ENCODE data around the gene HSP90AB1.
A peak's percentile ranks its signal among the peaks of the same experiment; 100 is the strongest.

HSP90AB1 gene

GRCh38 chr6:44265722-44266233 is 18.9 kb downstream of the HSP90AB1 start:
- H3K27ac ChIP-seq (ENCODE audit: low read depth, low read length) = no peak overlapping the region
- H3K9ac ChIP-seq (ENCODE audit: low read depth, low read length) = no peak overlapping the region
- peaks cover 26% of the 10 kb centered on the region for H3K4me1 ChIP-seq (ENCODE audit: control insufficient read depth, insufficient read depth, low read length)
- peaks cover 22% of the 10 kb centered on the region for H3K27me3 ChIP-seq (ENCODE audit: control insufficient read depth, insufficient read depth, low read length)
- H3K4me3 ChIP-seq (ENCODE audit: low read depth, low read length) = no peak overlapping the region; the same call in 1 of the 2 replicates
- no peaks in the 10 kb centered on the region for H3K36me3 ChIP-seq (ENCODE audit: control insufficient read depth, insufficient read depth, low read length)
- no peaks in the 10 kb centered on the region for H3K9me3 ChIP-seq (ENCODE audit: control insufficient read depth, insufficient read depth, low read length)

- Histone ChIP-seq H3K4me3 (ENCODE audit: low read depth, low read length) (no peak overlapping the region), H3K9ac (ENCODE audit: low read depth, low read length) (no peak overlapping the region), H3K36me3 (ENCODE audit: control insufficient read depth, insufficient read depth, low read length) (no peaks in the 10 kb centered on the region), H3K9me3 (ENCODE audit: control insufficient read depth, insufficient read depth, low read length) (no peaks in the 10 kb centered on the region), H3K4me1 (ENCODE audit: control insufficient read depth, insufficient read depth, low read length) (peaks cover 29% of the 10 kb centered on the region), H3K27me3 (ENCODE audit: control insufficient read depth, insufficient read depth, low read length) (peaks cover 22% of the 10 kb centered on the region), H3K27ac (ENCODE audit: low read depth, low read length) (no peak overlapping the region)
Measured at GRCh38 chr6:44266347-44266746, 19.4 kb downstream of the HSP90AB1 start.

- no peak overlapping the region for H3K9ac ChIP-seq (ENCODE audit: low read depth, low read length)
- no peak overlapping the region for H3K27ac ChIP-seq (ENCODE audit: low read depth, low read length)
- no peaks in the 10 kb centered on the region for H3K36me3 ChIP-seq (ENCODE audit: control insufficient read depth, insufficient read depth, low read length)
- no peaks in the 10 kb centered on the region for H3K9me3 ChIP-seq (ENCODE audit: control insufficient read depth, insufficient read depth, low read length)
- H3K27me3 ChIP-seq (ENCODE audit: control insufficient read depth, insufficient read depth, low read length) = peaks cover 22% of the 10 kb centered on the region
- no peak overlapping the region for H3K4me3 ChIP-seq (ENCODE audit: low read depth, low read length)
- peaks cover 36% of the 10 kb centered on the region for H3K4me1 ChIP-seq (ENCODE audit: control insufficient read depth, insufficient read depth, low read length)
Measured at GRCh38 chr6:44267252-44267651, 20.4 kb downstream of the HSP90AB1 start.

GRCh38 chr6:44268095-44268628 is 21.3 kb downstream of the HSP90AB1 start:
- Histone ChIP-seq H3K4me3 (ENCODE audit: low read depth, low read length) (no peak overlapping the region), H3K4me1 (ENCODE audit: control insufficient read depth, insufficient read depth, low read length) (peaks cover 35% of the 10 kb centered on the region), H3K36me3 (ENCODE audit: control insufficient read depth, insufficient read depth, low read length) (no peaks in the 10 kb centered on the region), H3K9me3 (ENCODE audit: control insufficient read depth, insufficient read depth, low read length) (no peaks in the 10 kb centered on the region), H3K27ac (ENCODE audit: low read depth, low read length) (no peak overlapping the region), H3K27me3 (ENCODE audit: control insufficient read depth, insufficient read depth, low read length) (peaks cover 22% of the 10 kb centered on the region), H3K9ac (ENCODE audit: low read depth, low read length) (no peak overlapping the region)

GRCh38 chr6:44269178-44269920 is 22.4 kb downstream of the HSP90AB1 start:
- no peaks in the 10 kb centered on the region for H3K36me3 ChIP-seq (ENCODE audit: control insufficient read depth, insufficient read depth, low read length)
- peaks cover 27% of the 10 kb centered on the region for H3K27me3 ChIP-seq (ENCODE audit: control insufficient read depth, insufficient read depth, low read length)
- no peak overlapping the region for H3K9ac ChIP-seq (ENCODE audit: low read depth, low read length)
- no peak overlapping the region for H3K27ac ChIP-seq (ENCODE audit: low read depth, low read length)
- H3K4me1 ChIP-seq (ENCODE audit: control insufficient read depth, insufficient read depth, low read length) = peaks cover 23% of the 10 kb centered on the region
- no peak overlapping the region for H3K4me3 ChIP-seq (ENCODE audit: low read depth, low read length)
- no peaks in the 10 kb centered on the region for H3K9me3 ChIP-seq (ENCODE audit: control insufficient read depth, insufficient read depth, low read length)

- Histone ChIP-seq H3K4me3 (ENCODE audit: low read depth, low read length) (peak within 1 kb of the TSS; percentile 52), H3K9me3 (ENCODE audit: control insufficient read depth, insufficient read depth, low read length) (no peaks in the 10 kb centered on the region), H3K27me3 (ENCODE audit: control insufficient read depth, insufficient read depth, low read length) (peaks cover 28% of the 10 kb centered on the region), H3K9ac (ENCODE audit: low read depth, low read length) (no peak within 1 kb of the TSS), H3K4me1 (ENCODE audit: control insufficient read depth, insufficient read depth, low read length) (peaks cover 20% of the 10 kb centered on the region), H3K36me3 (ENCODE audit: control insufficient read depth, insufficient read depth, low read length) (no peaks in the 10 kb centered on the region), H3K27ac (ENCODE audit: low read depth, low read length) (no peak within 1 kb of the TSS)
Measured at GRCh38 chr6:44269921-44270525, 23.1 kb downstream of the HSP90AB1 start, which contains the start of gene TMEM151B. TMEM151B (plus strand) TSS chr6:44270450; CDS start chr6:44270743, 293 bp downstream.

- H3K9ac ChIP-seq (ENCODE audit: low read depth, low read length) = no peak overlapping the region
- H3K4me1 ChIP-seq (ENCODE audit: control insufficient read depth, insufficient read depth, low read length) = peaks cover 24% of the 10 kb centered on the region
- H3K27ac ChIP-seq (ENCODE audit: low read depth, low read length) = no peak overlapping the region
- no peaks in the 10 kb centered on the region for H3K36me3 ChIP-seq (ENCODE audit: control insufficient read depth, insufficient read depth, low read length)
- H3K9me3 ChIP-seq (ENCODE audit: control insufficient read depth, insufficient read depth, low read length) = no peaks in the 10 kb centered on the region
- peaks cover 36% of the 10 kb centered on the region for H3K27me3 ChIP-seq (ENCODE audit: control insufficient read depth, insufficient read depth, low read length)
- peak overlapping the region; percentile 52 for H3K4me3 ChIP-seq (ENCODE audit: low read depth, low read length)
Measured at GRCh38 chr6:44270526-44271405, 23.9 kb downstream of the HSP90AB1 start.

GRCh38 chr6:44271406-44271723 is 24.5 kb downstream of the HSP90AB1 start:
- no peak overlapping the region for H3K27ac ChIP-seq (ENCODE audit: low read depth, low read length)
- peaks cover 42% of the 10 kb centered on the region for H3K27me3 ChIP-seq (ENCODE audit: control insufficient read depth, insufficient read depth, low read length)
- H3K9me3 ChIP-seq (ENCODE audit: control insufficient read depth, insufficient read depth, low read length) = no peaks in the 10 kb centered on the region
- H3K4me3 ChIP-seq (ENCODE audit: low read depth, low read length) = peak overlapping the region; percentile 52
- peaks cover 25% of the 10 kb centered on the region for H3K4me1 ChIP-seq (ENCODE audit: control insufficient read depth, insufficient read depth, low read length)
- no peak overlapping the region for H3K9ac ChIP-seq (ENCODE audit: low read depth, low read length)
- H3K36me3 ChIP-seq (ENCODE audit: control insufficient read depth, insufficient read depth, low read length) = no peaks in the 10 kb centered on the region

- H3K36me3 ChIP-seq (ENCODE audit: control insufficient read depth, insufficient read depth, low read length) = no peaks in the 10 kb centered on the region
- H3K9ac ChIP-seq (ENCODE audit: low read depth, low read length) = no peak overlapping the region
- H3K4me1 ChIP-seq (ENCODE audit: control insufficient read depth, insufficient read depth, low read length) = peaks cover 25% of the 10 kb centered on the region
- peaks cover 47% of the 10 kb centered on the region for H3K27me3 ChIP-seq (ENCODE audit: control insufficient read depth, insufficient read depth, low read length)
- no peak overlapping the region for H3K27ac ChIP-seq (ENCODE audit: low read depth, low read length)
- H3K9me3 ChIP-seq (ENCODE audit: control insufficient read depth, insufficient read depth, low read length) = no peaks in the 10 kb centered on the region
- H3K4me3 ChIP-seq (ENCODE audit: low read depth, low read length) = no peak overlapping the region
Measured at GRCh38 chr6:44271914-44272313, 25.0 kb downstream of the HSP90AB1 start.

- H3K4me1 ChIP-seq (ENCODE audit: control insufficient read depth, insufficient read depth, low read length) = peaks cover 25% of the 10 kb centered on the region
- no peaks in the 10 kb centered on the region for H3K36me3 ChIP-seq (ENCODE audit: control insufficient read depth, insufficient read depth, low read length)
- H3K4me3 ChIP-seq (ENCODE audit: low read depth, low read length) = no peak overlapping the region
- no peak overlapping the region for H3K9ac ChIP-seq (ENCODE audit: low read depth, low read length)
- H3K9me3 ChIP-seq (ENCODE audit: control insufficient read depth, insufficient read depth, low read length) = no peaks in the 10 kb centered on the region
- peaks cover 53% of the 10 kb centered on the region for H3K27me3 ChIP-seq (ENCODE audit: control insufficient read depth, insufficient read depth, low read length)
- H3K27ac ChIP-seq (ENCODE audit: low read depth, low read length) = no peak overlapping the region
Measured at GRCh38 chr6:44272529-44272928, 25.6 kb downstream of the HSP90AB1 start.
